Measurements from ENCODE around the gene SNTB2. TPM values are rescaled to one million over a fixed set of nuclear protein-coding genes. Genes with fewer than 3 reads are reported as not detected.

SNTB2 gene
- total RNA-seq, 1 donor from 2014 or later: 22.9 TPM

DNA sequence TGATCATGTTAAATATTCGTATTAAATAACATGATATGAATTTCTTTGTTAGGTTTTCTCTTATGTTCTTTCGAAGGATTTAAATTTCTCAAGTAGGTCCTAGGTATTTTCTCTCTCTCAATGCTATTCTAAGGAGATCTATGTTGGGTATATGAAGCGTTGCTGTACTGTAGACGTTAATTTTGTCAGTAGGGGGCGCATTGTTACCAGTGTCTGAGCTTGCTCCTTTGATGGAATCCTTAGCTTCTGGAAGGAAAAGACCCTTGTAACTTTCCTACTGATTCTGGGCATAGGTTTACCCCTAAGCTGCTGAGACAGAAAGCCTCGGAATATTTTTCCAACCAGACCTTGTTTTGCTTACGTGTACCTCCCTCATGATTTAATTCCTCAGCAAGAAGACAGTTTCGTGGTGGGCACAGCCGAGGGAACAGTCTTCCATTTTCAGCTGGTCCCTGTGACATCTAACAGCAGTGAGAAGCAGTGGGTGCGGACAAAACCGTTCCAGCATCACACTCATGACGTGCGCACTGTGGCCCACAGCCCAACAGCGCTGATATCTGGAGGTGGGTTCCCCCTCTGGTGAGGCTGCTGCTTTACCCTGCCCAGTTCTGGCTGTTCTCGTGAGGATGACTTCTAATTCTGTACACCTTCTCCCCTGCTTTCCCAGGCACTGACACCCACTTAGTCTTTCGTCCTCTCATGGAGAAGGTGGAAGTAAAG lies 36.7 kb upstream of the SNTB2 start:
- no peak overlapping the region for H3K27ac ChIP-seq
- H3K4me2 ChIP-seq: no peak overlapping the region
- no peaks in the 10 kb centered on the region for H3K4me1 ChIP-seq
- peaks cover 16% of the 10 kb centered on the region for H3K36me3 ChIP-seq
- no peak overlapping the region for H3K27ac Mint-ChIP-seq
- H3K4me3 ChIP-seq: no peak overlapping the region
- H3K36me3 Mint-ChIP-seq: peaks cover 20% of the 10 kb centered on the region
- no peaks in the 10 kb centered on the region for H4K20me1 ChIP-seq (ENCODE audit: low read depth)
- H3F3A ChIP-seq (ENCODE audit: low read depth): peaks cover 9% of the 10 kb centered on the region
- no peak overlapping the region for H3K9ac ChIP-seq
- H3K27me3 ChIP-seq: no peaks in the 10 kb centered on the region
- no peaks in the 10 kb centered on the region for H3K79me2 ChIP-seq (ENCODE audit: low read depth)
- DNase-seq (ENCODE audit: low spot score): peak; percentile 87
- no peaks in the 10 kb centered on the region for H3K4me1 Mint-ChIP-seq
- TF ChIP-seq EZH2phosphoT487 (IDR thresholded peaks at IDR 0.05) (no peak), EZH2 (IDR thresholded peaks at IDR 0.05) (no peak)
- TF ChIP-seq, protein P1, sequence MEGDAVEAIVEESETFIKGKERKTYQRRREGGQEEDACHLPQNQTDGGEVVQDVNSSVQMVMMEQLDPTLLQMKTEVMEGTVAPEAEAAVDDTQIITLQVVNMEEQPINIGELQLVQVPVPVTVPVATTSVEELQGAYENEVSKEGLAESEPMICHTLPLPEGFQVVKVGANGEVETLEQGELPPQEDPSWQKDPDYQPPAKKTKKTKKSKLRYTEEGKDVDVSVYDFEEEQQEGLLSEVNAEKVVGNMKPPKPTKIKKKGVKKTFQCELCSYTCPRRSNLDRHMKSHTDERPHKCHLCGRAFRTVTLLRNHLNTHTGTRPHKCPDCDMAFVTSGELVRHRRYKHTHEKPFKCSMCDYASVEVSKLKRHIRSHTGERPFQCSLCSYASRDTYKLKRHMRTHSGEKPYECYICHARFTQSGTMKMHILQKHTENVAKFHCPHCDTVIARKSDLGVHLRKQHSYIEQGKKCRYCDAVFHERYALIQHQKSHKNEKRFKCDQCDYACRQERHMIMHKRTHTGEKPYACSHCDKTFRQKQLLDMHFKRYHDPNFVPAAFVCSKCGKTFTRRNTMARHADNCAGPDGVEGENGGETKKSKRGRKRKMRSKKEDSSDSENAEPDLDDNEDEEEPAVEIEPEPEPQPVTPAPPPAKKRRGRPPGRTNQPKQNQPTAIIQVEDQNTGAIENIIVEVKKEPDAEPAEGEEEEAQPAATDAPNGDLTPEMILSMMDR (IDR thresholded peaks at IDR 0.05): peak; percentile 91
- no peaks in the 10 kb centered on the region for H3K9me3 ChIP-seq (ENCODE audit: low read depth)
- no peak overlapping the region for H2AFZ ChIP-seq (replicated peaks)
- H3K4me3 Mint-ChIP-seq: no peak overlapping the region
- H3K27me3 Mint-ChIP-seq (ENCODE audit: insufficient read depth, low read depth): no peaks in the 10 kb centered on the region
- no peaks in the 10 kb centered on the region for H3K9me3 Mint-ChIP-seq

DNA sequence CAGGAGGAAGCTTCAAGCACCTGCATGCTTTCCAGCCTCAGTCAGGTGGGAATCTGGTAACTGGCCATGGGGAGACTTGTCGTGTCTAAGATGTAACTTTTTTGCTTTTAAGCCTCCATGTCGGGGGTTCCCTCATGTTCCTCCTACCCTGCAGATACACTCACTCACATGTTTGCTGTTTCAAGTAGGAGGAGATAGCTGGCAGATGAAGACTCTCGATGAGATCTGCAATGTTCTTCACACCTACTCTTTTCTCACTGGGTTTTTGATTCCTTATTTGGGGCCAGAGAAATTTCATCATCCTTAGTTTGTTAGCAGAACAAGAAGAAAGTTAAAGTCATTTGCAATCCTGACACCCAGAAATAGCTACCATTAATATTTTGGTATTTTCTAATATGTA lies 29.8 kb upstream of the SNTB2 start:
- no peak overlapping the region for H3K4me3 Mint-ChIP-seq
- H3K79me2 ChIP-seq (ENCODE audit: low read depth): no peaks in the 10 kb centered on the region
- TF ChIP-seq EZH2phosphoT487 (IDR thresholded peaks at IDR 0.05): no peak
- TF ChIP-seq, protein P1 (IDR thresholded peaks at IDR 0.05): no peak
- TF ChIP-seq EZH2 (IDR thresholded peaks at IDR 0.05): no peak
- no peak overlapping the region for H3K27ac Mint-ChIP-seq
- no peak overlapping the region for H3K9ac ChIP-seq
- no peaks in the 10 kb centered on the region for H3K4me1 Mint-ChIP-seq
- no peaks in the 10 kb centered on the region for H3K27me3 ChIP-seq
- DNase-seq (ENCODE audit: low spot score): no peak
- no peaks in the 10 kb centered on the region for H3K9me3 ChIP-seq (ENCODE audit: low read depth)
- no peak overlapping the region for H3K4me3 ChIP-seq
- no peaks in the 10 kb centered on the region for H3K9me3 Mint-ChIP-seq
- no peak overlapping the region for H2AFZ ChIP-seq (replicated peaks)
- no peak overlapping the region for H3K27ac ChIP-seq
- H3F3A ChIP-seq (ENCODE audit: low read depth): no peaks in the 10 kb centered on the region
- H3K36me3 Mint-ChIP-seq: peaks cover 39% of the 10 kb centered on the region
- peaks cover 20% of the 10 kb centered on the region for H3K36me3 ChIP-seq
- no peak overlapping the region for H3K4me2 ChIP-seq
- H4K20me1 ChIP-seq (ENCODE audit: low read depth): no peaks in the 10 kb centered on the region
- no peaks in the 10 kb centered on the region for H3K27me3 Mint-ChIP-seq (ENCODE audit: insufficient read depth, low read depth)
- H3K4me1 ChIP-seq: no peaks in the 10 kb centered on the region

DNA sequence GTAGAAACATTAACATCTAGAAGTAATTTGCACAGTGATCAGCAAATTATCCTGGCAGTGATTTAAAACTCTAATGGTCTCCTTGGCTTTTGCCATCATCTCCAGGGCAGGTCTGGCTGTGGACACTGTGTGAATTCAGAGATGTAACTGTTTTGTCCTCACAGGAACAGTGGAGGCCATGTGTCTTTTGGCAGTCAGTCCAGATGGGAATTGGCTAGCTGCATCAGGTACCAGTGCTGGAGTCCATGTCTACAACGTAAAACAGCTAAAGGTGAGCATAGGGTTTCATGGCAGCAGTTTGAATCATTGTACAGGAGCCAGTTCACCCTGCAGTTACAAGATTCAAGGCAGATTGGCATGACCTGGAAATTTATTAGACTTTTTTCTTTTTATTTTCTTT lies 26.8 kb upstream of the SNTB2 start:
- H3K9me3 Mint-ChIP-seq: no peaks in the 10 kb centered on the region
- H3K9me3 ChIP-seq (ENCODE audit: low read depth): no peaks in the 10 kb centered on the region
- DNase-seq (ENCODE audit: low spot score): no peak
- no peaks in the 10 kb centered on the region for H3K27me3 ChIP-seq
- no peaks in the 10 kb centered on the region for H3K4me1 Mint-ChIP-seq
- TF ChIP-seq EZH2 (IDR thresholded peaks at IDR 0.05) (no peak), EZH2phosphoT487 (IDR thresholded peaks at IDR 0.05) (no peak)
- TF ChIP-seq, protein P1 (IDR thresholded peaks at IDR 0.05): no peak
- no peaks in the 10 kb centered on the region for H3F3A ChIP-seq (ENCODE audit: low read depth)
- H4K20me1 ChIP-seq (ENCODE audit: low read depth): no peaks in the 10 kb centered on the region
- H3K27ac ChIP-seq: no peak overlapping the region
- no peaks in the 10 kb centered on the region for H3K27me3 Mint-ChIP-seq (ENCODE audit: insufficient read depth, low read depth)
- no peaks in the 10 kb centered on the region for H3K4me1 ChIP-seq
- H2AFZ ChIP-seq (replicated peaks): no peak overlapping the region
- peaks cover 42% of the 10 kb centered on the region for H3K36me3 Mint-ChIP-seq
- H3K79me2 ChIP-seq (ENCODE audit: low read depth): no peaks in the 10 kb centered on the region
- H3K9ac ChIP-seq: no peak overlapping the region
- no peak overlapping the region for H3K4me3 ChIP-seq
- H3K4me2 ChIP-seq: no peak overlapping the region
- no peak overlapping the region for H3K4me3 Mint-ChIP-seq
- H3K36me3 ChIP-seq: peaks cover 8% of the 10 kb centered on the region
- no peak overlapping the region for H3K27ac Mint-ChIP-seq
